ENCODE results near the gene CKAP5. TPM values are rescaled to one million over a fixed set of nuclear protein-coding genes. Genes with fewer than 3 reads are reported as not detected.

The CKAP5 gene
- total RNA-seq, 2 experiments from 2014 or later = 23.2 to 26.9 TPM

GRCh38 chr11:46741600-46742484 is 104.2 kb downstream of the CKAP5 start:
- no peaks in the 10 kb centered on the region for H3K27me3 Mint-ChIP-seq
- peaks cover 41% of the 10 kb centered on the region for H3K36me3 ChIP-seq (ENCODE audit: insufficient read depth, low read length)
- no peak overlapping the region for H3K4me3 ChIP-seq (ENCODE audit: low read length)
- ChIA-PET POLR2A (no interaction called here), CTCF (no interaction called here)
- no peak for DNase-seq
- H3K9me3 ChIP-seq (ENCODE audit: control insufficient read depth in 1 of 2, insufficient read depth in 1 of 2, low read length in 2 of 2) = no peaks in the 10 kb centered on the region
- TF ChIP-seq CTCF (IDR thresholded peaks at IDR 0.05) = no peak
- H3K4me3 Mint-ChIP-seq = no peak overlapping the region
- H3K4me1 Mint-ChIP-seq (ENCODE audit: low read depth) = no peaks in the 10 kb centered on the region
- no peak for ATAC-seq (ENCODE audit: poor library complexity)
- no peaks in the 10 kb centered on the region for H3K9me3 Mint-ChIP-seq
- no peaks in the 10 kb centered on the region for H3K4me1 ChIP-seq (ENCODE audit: insufficient read depth, low read length)
- no peak overlapping the region for H3K27ac Mint-ChIP-seq
- intact Hi-C loops (cut with DNase I, micrococcal nuclease) = no loop called here
- no peak overlapping the region for H3K27ac ChIP-seq (ENCODE audit: low read depth in 1 of 2, low read length in 2 of 2)
- no peaks in the 10 kb centered on the region for H3K27me3 ChIP-seq (ENCODE audit: control insufficient read depth in 1 of 2, insufficient read depth in 2 of 2, low read length in 2 of 2)
- H3K36me3 Mint-ChIP-seq (ENCODE audit: low read depth) = peaks cover 52% of the 10 kb centered on the region

GRCh38 chr11:46738887-46739286 is 107.2 kb downstream of the CKAP5 start:
- Mint-ChIP-seq H3K27ac (no peak overlapping the region), H3K4me1 (ENCODE audit: low read depth) (no peaks in the 10 kb centered on the region), H3K27me3 (no peaks in the 10 kb centered on the region), H3K4me3 (no peak overlapping the region), H3K9me3 (no peaks in the 10 kb centered on the region), H3K36me3 (ENCODE audit: low read depth) (peaks cover 24% of the 10 kb centered on the region)
- ChIA-PET CTCF (no interaction called here), POLR2A (interaction anchor here (0.7 kb wide), 1 partner anchor 325 kb away, joined by 4 read pairs; no protein-coding TSS in a partner anchor)
- Histone ChIP-seq H3K9me3 (ENCODE audit: control insufficient read depth in 1 of 2, insufficient read depth in 1 of 2, low read length in 2 of 2) (no peaks in the 10 kb centered on the region), H3K36me3 (ENCODE audit: insufficient read depth, low read length) (peaks cover 22% of the 10 kb centered on the region), H3K27ac (ENCODE audit: low read depth in 1 of 2, low read length in 2 of 2) (no peak overlapping the region), H3K4me3 (ENCODE audit: low read length) (no peak overlapping the region), H3K4me1 (ENCODE audit: insufficient read depth, low read length) (no peaks in the 10 kb centered on the region), H3K27me3 (ENCODE audit: control insufficient read depth in 1 of 2, insufficient read depth in 2 of 2, low read length in 2 of 2) (no peaks in the 10 kb centered on the region)
- intact Hi-C loops (cut with DNase I, micrococcal nuclease) = no loop called here
- no peak for DNase-seq
- no peak for ATAC-seq (ENCODE audit: poor library complexity)
- TF ChIP-seq CTCF (IDR thresholded peaks at IDR 0.05) = no peak

- no peak overlapping the region for H3K4me3 ChIP-seq (ENCODE audit: low read length)
- Mint-ChIP-seq H3K9me3 (no peaks in the 10 kb centered on the region), H3K4me3 (no peak overlapping the region), H3K27ac (no peak overlapping the region), H3K36me3 (ENCODE audit: low read depth) (peaks cover 12% of the 10 kb centered on the region), H3K27me3 (no peaks in the 10 kb centered on the region), H3K4me1 (ENCODE audit: low read depth) (no peaks in the 10 kb centered on the region)
- POLR2A ChIA-PET = no interaction called here
- H3K27me3 ChIP-seq (ENCODE audit: control insufficient read depth in 1 of 2, insufficient read depth in 2 of 2, low read length in 2 of 2) = no peaks in the 10 kb centered on the region
- H3K9me3 ChIP-seq (ENCODE audit: control insufficient read depth in 1 of 2, insufficient read depth in 1 of 2, low read length in 2 of 2) = no peaks in the 10 kb centered on the region
- DNase-seq (no peak), ATAC-seq (ENCODE audit: poor library complexity) (no peak)
- no peak overlapping the region for H3K27ac ChIP-seq (ENCODE audit: low read depth in 1 of 2, low read length in 2 of 2)
- H3K4me1 ChIP-seq (ENCODE audit: insufficient read depth, low read length) = no peaks in the 10 kb centered on the region
- CTCF ChIA-PET = no interaction called here
- H3K36me3 ChIP-seq (ENCODE audit: insufficient read depth, low read length) = peaks cover 10% of the 10 kb centered on the region
- TF ChIP-seq CTCF (IDR thresholded peaks at IDR 0.05) = no peak
- intact Hi-C loops (cut with DNase I, micrococcal nuclease) = no loop called here
These were observed 108.4 kb downstream of the CKAP5 start for GRCh38 chr11:46737699-46738098.

Data from CD4-positive, alpha-beta T cell (primary cell).